Measurements from ENCODE around the gene RPL13.

The RPL13 gene

GRCh38 chr16:89564476-89565255 is 4.2 kb downstream of the RPL13 start:
- Histone ChIP-seq H3K27ac (no peak overlapping the region), H3K4me1 (ENCODE audit: control insufficient read depth in 1 of 2, insufficient read depth in 1 of 2, low read depth in 1 of 2, low read length in 1 of 2) (peaks cover 33 to 38% of the 10 kb centered on the region in 2 experiments), H3K27me3 (peaks cover 17% of the 10 kb centered on the region), H3K4me3 (ENCODE audit: low read depth in 1 of 2, low read length in 1 of 2) (no peak overlapping the region), H3K9me3 (no peaks in the 10 kb centered on the region), H3K36me3 (peaks cover 33% of the 10 kb centered on the region)
- TF ChIP-seq CTCF (IDR thresholded peaks at IDR 0.05), result no peak

GRCh38 chr16:89565256-89565505 is 4.7 kb downstream of the RPL13 start:
- TF ChIP-seq CTCF (IDR thresholded peaks at IDR 0.05), result no peak
- no peaks in the 10 kb centered on the region for H3K9me3 ChIP-seq
- H3K27me3 ChIP-seq, result peaks cover 17% of the 10 kb centered on the region
- H3K27ac ChIP-seq, result peak overlapping the region; percentile 61
- H3K4me1 ChIP-seq (ENCODE audit: control insufficient read depth in 1 of 2, insufficient read depth in 1 of 2, low read depth in 1 of 2, low read length in 1 of 2), result peaks cover 30 to 32% of the 10 kb centered on the region in 2 experiments
- peak overlapping the region; percentile 41 to 52 for H3K4me3 ChIP-seq (ENCODE audit: low read depth in 1 of 2, low read length in 1 of 2)
- peaks cover 33% of the 10 kb centered on the region for H3K36me3 ChIP-seq

- no peaks in the 10 kb centered on the region for H3K9me3 ChIP-seq
- H3K4me3 ChIP-seq (ENCODE audit: low read depth in 1 of 2, low read length in 1 of 2), result peak overlapping the region; percentile 41 to 52
- H3K4me1 ChIP-seq (ENCODE audit: control insufficient read depth in 1 of 2, insufficient read depth in 1 of 2, low read depth in 1 of 2, low read length in 1 of 2), result peaks cover 28 to 32% of the 10 kb centered on the region in 2 experiments
- TF ChIP-seq CTCF (IDR thresholded peaks at IDR 0.05), result no peak
- H3K27me3 ChIP-seq, result peaks cover 21% of the 10 kb centered on the region
- H3K36me3 ChIP-seq, result peaks cover 33% of the 10 kb centered on the region
- peak overlapping the region; percentile 61 for H3K27ac ChIP-seq
Measured at GRCh38 chr16:89565506-89566372, 5.3 kb downstream of the RPL13 start.

GRCh38 chr16:89567656-89568594 is 7.4 kb downstream of the RPL13 start:
- H3K4me3 ChIP-seq (ENCODE audit: low read depth in 1 of 2, low read length in 1 of 2), result no peak overlapping the region
- H3K27ac ChIP-seq, result no peak overlapping the region
- H3K27me3 ChIP-seq, result peaks cover 35% of the 10 kb centered on the region
- TF ChIP-seq CTCF (IDR thresholded peaks at IDR 0.05), result no peak
- peaks cover 18 to 25% of the 10 kb centered on the region in 2 experiments for H3K4me1 ChIP-seq (ENCODE audit: control insufficient read depth in 1 of 2, insufficient read depth in 1 of 2, low read depth in 1 of 2, low read length in 1 of 2)
- no peaks in the 10 kb centered on the region for H3K9me3 ChIP-seq
- peaks cover 19% of the 10 kb centered on the region for H3K36me3 ChIP-seq
